SU-DHL-6 (cell line): ENCODE measurements around the gene RGP1.

Experiments
- H2AFZ ChIP-seq: fragments of 200-600 bp; sonication (generic); 2 replicates; pipeline ENCODE4 v1.6.1; 2014; ENCODE audit warnings: low read depth, mild to moderate bottlenecking, moderate library complexity, mixed read lengths, antibody characterized with exemption, low read length; ENCODE audit not compliant: severe bottlenecking
- H3F3A ChIP-seq: fragments of 200-600 bp; shearing (Covaris generic); 2 replicates; pipeline ENCODE4 v1.6.0; 2016; ENCODE audit warnings: antibody characterized with exemption, mild to moderate bottlenecking; ENCODE audit not compliant: insufficient read depth
- H3K27ac ChIP-seq: fragments of 200-600 bp; sonication (generic); 2 replicates; pipeline ENCODE4 v1.5.1; 2016; ENCODE audit warnings: low read depth, mild to moderate bottlenecking, low read length, moderate library complexity, mixed read lengths
- H3K27me3 ChIP-seq: fragments of 200-600 bp; sonication (generic), shearing (Covaris generic); 2 replicates; pipeline ENCODE4 v1.6.0; 2014; ENCODE audit warnings: mild to moderate bottlenecking, low read length
- H3K36me3 ChIP-seq: fragments of 200-600 bp; sonication (generic); 2 replicates; pipeline ENCODE4 v1.6.1; 2014; ENCODE audit warnings: mild to moderate bottlenecking, low read length, mixed read lengths
- H3K4me2 ChIP-seq: fragments of 300-600, 200-600 bp; shearing (Covaris generic), sonication (generic); 2 replicates; pipeline ENCODE4 v1.6.0; 2014; ENCODE audit warnings: low read length, low read depth, mild to moderate bottlenecking; ENCODE audit not compliant: poor library complexity, severe bottlenecking
- H3K4me3 ChIP-seq: fragments of 200-600 bp; sonication (generic); 2 replicates; pipeline ENCODE4 v1.5.1; 2014; ENCODE audit warnings: antibody characterized with exemption, low read length, mild to moderate bottlenecking, mixed read lengths; ENCODE audit not compliant: insufficient read depth, poor library complexity, severe bottlenecking
- H3K79me2 ChIP-seq: fragments of 200-600 bp; sonication (generic); 2 replicates; pipeline ENCODE4 v1.6.1; 2014; ENCODE audit warnings: mild to moderate bottlenecking, low read length, moderate library complexity; ENCODE audit not compliant: insufficient read depth
- H3K9ac ChIP-seq: fragments of 200-600 bp; sonication (generic); 2 replicates; pipeline ENCODE4 v1.7.0; 2014; ENCODE audit warnings: mild to moderate bottlenecking, low read length
- H3K9me2 ChIP-seq: fragments of 200-600 bp; sonication (generic); replicated peaks from 2 replicates; pipeline ENCODE4 v1.6.1; 2014; ENCODE audit warnings: low read length; ENCODE audit not compliant: insufficient read depth
- H3K9me3 ChIP-seq: fragments of 200-600 bp; sonication (generic); 2 replicates; pipeline ENCODE4 v1.6.1; 2014; ENCODE audit warnings: low read length, mixed read lengths; ENCODE audit not compliant: insufficient read depth
- H4K20me1 ChIP-seq: fragments of 200-600 bp; sonication (generic); 2 replicates; pipeline ENCODE4 v1.6.1; 2014; ENCODE audit warnings: low read depth, mild to moderate bottlenecking, antibody characterized with exemption, low read length, moderate library complexity, mixed read lengths
- EZH2phosphoT487 ChIP-seq: fragments of 200-600 bp; sonication (generic), shearing (Covaris generic); conservative IDR thresholded peaks from 2 replicates; pipeline ENCODE4 v1.6.1; 2018; ENCODE audit warnings: mild to moderate bottlenecking, antibody characterized with exemption, low read length, moderate library complexity, mixed read lengths
- TF ChIP-seq, protein P1 (sequence below): fragments of 200-600 bp; sonication (generic); IDR thresholded peaks from one replicate; pipeline ENCODE4 v1.5.1; 2017; ENCODE audit warnings: antibody characterized with exemption, mild to moderate bottlenecking, low read length, moderate library complexity; ENCODE audit not compliant: insufficient read depth, poor library complexity, severe bottlenecking

Gene RGP1

DNA sequence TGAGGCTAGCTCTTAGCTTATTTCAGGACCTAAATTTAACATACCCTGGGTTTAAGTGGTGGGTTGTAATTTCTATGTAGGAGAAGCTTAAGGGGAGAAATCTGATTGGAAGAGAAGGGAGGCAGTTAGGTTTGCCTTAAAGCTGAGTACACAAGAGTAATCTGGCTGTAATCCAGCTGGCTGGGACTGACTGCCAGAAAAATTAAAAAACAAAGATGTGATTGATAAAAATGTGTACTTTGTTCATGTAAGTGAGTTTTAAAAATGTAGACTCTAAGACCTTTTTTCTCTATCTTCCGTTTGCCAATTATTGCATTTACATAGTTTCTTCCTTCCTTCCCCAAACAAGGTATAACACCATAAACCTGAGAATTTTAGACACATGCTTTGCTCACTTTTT, 22.4 kb downstream of the RGP1 start:
- Histone ChIP-seq H3K9ac (no peak overlapping the region), H3K9me2 (no peaks in the 10 kb centered on the region), H3K27me3 (no peaks in the 10 kb centered on the region), H3K79me2 (no peaks in the 10 kb centered on the region), H3K9me3 (no peaks in the 10 kb centered on the region), H4K20me1 (no peaks in the 10 kb centered on the region), H3F3A (peaks cover under 1% of the 10 kb centered on the region; the same call in 1 of the 2 replicates), H2AFZ (no peak overlapping the region), H3K4me2 (no peak overlapping the region), H3K36me3 (no peaks in the 10 kb centered on the region), H3K27ac (no peak overlapping the region), H3K4me3 (no peak overlapping the region)
- TF ChIP-seq EZH2phosphoT487, result no peak

DNA sequence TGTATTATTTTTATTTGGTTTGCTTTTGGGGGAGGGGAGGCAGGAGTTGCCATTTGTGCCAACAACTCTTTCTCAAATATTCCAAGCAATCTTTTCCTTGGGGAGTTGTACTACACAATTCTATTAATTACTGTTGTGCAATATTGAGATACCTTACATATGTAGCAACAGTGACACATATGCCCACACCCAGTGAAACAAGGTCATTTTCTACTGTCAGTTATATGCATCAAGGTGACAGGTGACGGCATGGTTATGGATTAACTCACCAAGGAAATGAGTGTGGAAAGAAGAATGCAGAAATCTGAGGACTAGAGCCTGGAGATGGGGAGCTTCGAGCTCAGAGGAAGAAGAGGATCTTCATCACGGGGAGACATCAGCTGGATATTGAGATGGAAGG, 22.9 kb downstream of the RGP1 start:
- no peaks in the 10 kb centered on the region for H3F3A ChIP-seq
- no peaks in the 10 kb centered on the region for H3K79me2 ChIP-seq
- TF ChIP-seq, protein P1, sequence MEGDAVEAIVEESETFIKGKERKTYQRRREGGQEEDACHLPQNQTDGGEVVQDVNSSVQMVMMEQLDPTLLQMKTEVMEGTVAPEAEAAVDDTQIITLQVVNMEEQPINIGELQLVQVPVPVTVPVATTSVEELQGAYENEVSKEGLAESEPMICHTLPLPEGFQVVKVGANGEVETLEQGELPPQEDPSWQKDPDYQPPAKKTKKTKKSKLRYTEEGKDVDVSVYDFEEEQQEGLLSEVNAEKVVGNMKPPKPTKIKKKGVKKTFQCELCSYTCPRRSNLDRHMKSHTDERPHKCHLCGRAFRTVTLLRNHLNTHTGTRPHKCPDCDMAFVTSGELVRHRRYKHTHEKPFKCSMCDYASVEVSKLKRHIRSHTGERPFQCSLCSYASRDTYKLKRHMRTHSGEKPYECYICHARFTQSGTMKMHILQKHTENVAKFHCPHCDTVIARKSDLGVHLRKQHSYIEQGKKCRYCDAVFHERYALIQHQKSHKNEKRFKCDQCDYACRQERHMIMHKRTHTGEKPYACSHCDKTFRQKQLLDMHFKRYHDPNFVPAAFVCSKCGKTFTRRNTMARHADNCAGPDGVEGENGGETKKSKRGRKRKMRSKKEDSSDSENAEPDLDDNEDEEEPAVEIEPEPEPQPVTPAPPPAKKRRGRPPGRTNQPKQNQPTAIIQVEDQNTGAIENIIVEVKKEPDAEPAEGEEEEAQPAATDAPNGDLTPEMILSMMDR, result no peak
- no peak for TF ChIP-seq EZH2phosphoT487
- no peak overlapping the region for H3K4me3 ChIP-seq
- H3K9ac ChIP-seq, result no peak overlapping the region
- H3K27ac ChIP-seq, result no peak overlapping the region
- H3K4me2 ChIP-seq, result no peak overlapping the region
- H2AFZ ChIP-seq, result no peak overlapping the region
- H3K36me3 ChIP-seq, result no peaks in the 10 kb centered on the region
- H4K20me1 ChIP-seq, result no peaks in the 10 kb centered on the region
- H3K27me3 ChIP-seq, result no peaks in the 10 kb centered on the region
- H3K9me2 ChIP-seq, result no peaks in the 10 kb centered on the region
- H3K9me3 ChIP-seq, result no peaks in the 10 kb centered on the region

DNA sequence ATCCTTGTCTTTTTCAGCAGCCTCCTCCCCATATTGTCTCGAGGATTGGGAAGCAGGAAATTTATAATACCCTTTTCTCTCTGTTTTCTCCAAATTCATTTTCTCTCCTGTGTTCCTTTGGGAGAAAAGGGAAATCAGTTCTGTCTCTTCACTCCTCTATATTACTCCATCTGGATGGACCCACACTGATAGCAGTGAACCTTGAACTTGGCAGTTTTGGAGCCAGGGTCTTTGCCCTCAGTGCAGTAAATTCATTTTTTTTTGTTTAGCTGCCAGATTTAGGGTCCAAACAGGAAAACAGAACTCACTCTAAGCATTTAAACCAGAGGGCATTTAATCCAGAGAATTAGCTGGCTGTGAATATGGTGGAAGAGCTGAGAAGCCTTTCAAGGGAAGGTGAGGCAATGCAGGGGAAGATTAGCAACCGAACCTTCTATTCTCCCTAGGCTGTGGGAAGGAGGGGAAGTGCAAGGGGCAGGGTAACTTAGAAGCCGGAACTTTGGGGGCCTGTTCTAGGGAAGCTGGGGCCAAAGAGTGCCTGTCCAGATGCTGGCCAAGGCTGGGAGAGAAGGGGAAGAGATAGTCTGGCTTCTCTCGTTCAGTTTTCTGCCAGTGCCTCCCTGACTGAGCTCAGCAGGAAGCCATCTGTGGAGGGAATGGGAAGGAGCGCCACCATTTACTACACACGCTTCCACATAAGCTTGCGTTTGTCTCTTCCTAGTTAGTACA, 26.0 kb downstream of the RGP1 start:
- no peaks in the 10 kb centered on the region for H3K79me2 ChIP-seq
- H3K9me2 ChIP-seq, result no peaks in the 10 kb centered on the region
- no peaks in the 10 kb centered on the region for H3K9me3 ChIP-seq
- no peaks in the 10 kb centered on the region for H3F3A ChIP-seq
- H3K27ac ChIP-seq, result no peak overlapping the region
- H3K36me3 ChIP-seq, result no peaks in the 10 kb centered on the region
- H3K4me2 ChIP-seq, result no peak overlapping the region
- H3K9ac ChIP-seq, result no peak overlapping the region
- no peaks in the 10 kb centered on the region for H4K20me1 ChIP-seq
- H3K4me3 ChIP-seq, result no peak overlapping the region
- TF ChIP-seq, protein P1, result no peak
- no peak for TF ChIP-seq EZH2phosphoT487
- H3K27me3 ChIP-seq, result no peaks in the 10 kb centered on the region
- no peak overlapping the region for H2AFZ ChIP-seq

DNA sequence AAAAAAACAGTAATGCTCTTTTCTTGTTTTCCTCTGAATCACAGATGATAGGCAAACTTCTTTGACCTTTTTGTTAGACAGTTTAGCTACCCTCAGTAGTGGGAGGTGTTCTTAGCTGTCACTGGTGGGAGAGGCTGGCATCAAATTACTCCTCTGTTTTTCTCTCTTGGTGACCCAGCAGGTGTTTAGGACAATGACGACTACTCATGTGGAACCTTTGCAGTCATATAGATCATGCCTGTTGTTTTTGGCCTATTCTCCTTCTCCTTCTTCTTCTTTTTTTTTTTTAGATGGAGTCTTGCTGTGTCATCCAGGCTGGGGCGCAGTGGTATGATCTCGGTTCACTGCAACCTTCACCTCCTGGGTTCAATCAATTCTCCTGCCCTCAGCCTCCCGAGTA, 26.9 kb downstream of the RGP1 start:
- Histone ChIP-seq H3K79me2 (no peaks in the 10 kb centered on the region), H3F3A (no peaks in the 10 kb centered on the region), H3K9me3 (no peaks in the 10 kb centered on the region), H3K36me3 (no peaks in the 10 kb centered on the region), H3K4me2 (peak overlapping the region; percentile 3), H3K9me2 (no peaks in the 10 kb centered on the region), H3K4me3 (no peak overlapping the region), H3K27me3 (no peaks in the 10 kb centered on the region), H3K27ac (peak overlapping the region; percentile 23; the same call in 1 of the 2 replicates), H4K20me1 (no peaks in the 10 kb centered on the region), H2AFZ (no peak overlapping the region), H3K9ac (no peak overlapping the region)
- TF ChIP-seq EZH2phosphoT487, result no peak
- TF ChIP-seq, protein P1, result no peak
